IPS DF 6.9 (cell line): ENCODE measurements around the gene FHIT.

ENCODE experiments used
- DNase-seq: peaks from one replicate; pipeline ENCODE4 v3.0.0-alpha.2; 2013; ENCODE audit warnings: low read depth, low spot score
- H3K27ac ChIP-seq: one replicate; pipeline ENCODE4 v1.5.1; 2013; ENCODE audit warnings: low read length, control low read depth
- H3K27me3 ChIP-seq: 2 replicates; pipeline ENCODE4 v1.6.1; 2013; ENCODE audit warnings: mild to moderate bottlenecking, low read length; ENCODE audit not compliant: control insufficient read depth, insufficient read depth
- H3K36me3 ChIP-seq: 2 replicates; pipeline ENCODE4 v1.6.1; 2013; ENCODE audit warnings: low read length; ENCODE audit not compliant: control insufficient read depth, insufficient read depth
- H3K4me1 ChIP-seq: 2 replicates; pipeline ENCODE4 v1.6.1; 2013; ENCODE audit warnings: low read length; ENCODE audit not compliant: control insufficient read depth, insufficient read depth
- H3K4me3 ChIP-seq: 2 replicates; pipeline ENCODE4 v1.5.1; 2013; ENCODE audit warnings: mild to moderate bottlenecking, low read length
- H3K9me3 ChIP-seq: 2 replicates; pipeline ENCODE4 v1.6.1; 2013; ENCODE audit warnings: low read length, inconsistent platforms; ENCODE audit not compliant: control insufficient read depth, insufficient read depth
- WGBS: extraction: QIAGEN DNeasy Blood & Tissue Kit; methylation state at CpG from one replicate; pipeline ENCODE4 v1.1.7; 2013; ENCODE audit warnings: mixed read lengths, missing lambda C conversion rate; ENCODE audit not compliant: insufficient read length, insufficient coverage; 5-methylcytosine and 5-hydroxymethylcytosine counted together

FHIT gene

DNA sequence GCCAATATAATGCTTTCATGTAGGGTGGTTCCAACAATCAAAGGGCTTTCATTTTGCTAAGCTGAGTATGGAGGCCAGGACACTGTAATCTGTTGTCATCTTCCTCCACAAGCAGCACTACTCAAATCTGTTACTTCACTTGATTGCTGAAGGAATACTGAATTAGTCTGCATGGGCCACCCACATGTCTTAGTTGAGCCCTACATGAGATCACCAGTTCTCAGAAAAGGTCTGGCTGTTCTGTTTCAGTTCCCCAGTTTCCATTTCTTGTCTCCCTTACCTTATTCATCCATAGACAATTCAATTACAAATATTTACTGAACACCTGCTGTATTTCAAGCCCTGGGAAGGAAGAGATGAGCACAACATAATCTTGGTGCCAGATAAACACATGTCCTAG lies 119.2 kb downstream of the FHIT start:
- Histone ChIP-seq H3K4me3 (no peak overlapping the region), H3K9me3 (no peaks in the 10 kb centered on the region), H3K4me1 (no peaks in the 10 kb centered on the region), H3K27ac (no peak overlapping the region), H3K27me3 (no peaks in the 10 kb centered on the region), H3K36me3 (no peaks in the 10 kb centered on the region)
- no peak for DNase-seq

DNA sequence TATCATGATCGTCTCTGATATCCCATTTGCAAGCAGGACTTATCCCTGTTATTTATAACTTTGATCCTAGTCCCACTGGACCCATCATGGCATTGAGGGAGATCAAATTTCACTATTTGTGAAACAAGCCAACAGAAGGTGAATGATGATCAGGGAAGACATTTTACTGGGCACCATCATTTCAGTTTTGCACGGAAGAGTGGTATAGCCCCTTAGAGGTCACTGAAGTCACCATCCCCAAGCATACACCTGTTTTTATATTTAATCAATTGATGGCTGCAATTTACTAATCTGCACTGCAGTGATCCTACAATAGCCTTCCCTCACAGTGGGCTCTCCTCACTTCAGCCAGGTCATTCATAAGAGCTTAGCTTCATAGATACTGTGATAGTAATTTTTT lies 132.4 kb downstream of the FHIT start:
- no peak for DNase-seq
- Histone ChIP-seq H3K36me3 (no peaks in the 10 kb centered on the region), H3K27ac (no peak overlapping the region), H3K9me3 (no peaks in the 10 kb centered on the region), H3K4me3 (no peak overlapping the region), H3K4me1 (no peaks in the 10 kb centered on the region), H3K27me3 (no peaks in the 10 kb centered on the region)
- WGBS, result no CpG with 5 or more reads among the region's 2 CpGs

DNA sequence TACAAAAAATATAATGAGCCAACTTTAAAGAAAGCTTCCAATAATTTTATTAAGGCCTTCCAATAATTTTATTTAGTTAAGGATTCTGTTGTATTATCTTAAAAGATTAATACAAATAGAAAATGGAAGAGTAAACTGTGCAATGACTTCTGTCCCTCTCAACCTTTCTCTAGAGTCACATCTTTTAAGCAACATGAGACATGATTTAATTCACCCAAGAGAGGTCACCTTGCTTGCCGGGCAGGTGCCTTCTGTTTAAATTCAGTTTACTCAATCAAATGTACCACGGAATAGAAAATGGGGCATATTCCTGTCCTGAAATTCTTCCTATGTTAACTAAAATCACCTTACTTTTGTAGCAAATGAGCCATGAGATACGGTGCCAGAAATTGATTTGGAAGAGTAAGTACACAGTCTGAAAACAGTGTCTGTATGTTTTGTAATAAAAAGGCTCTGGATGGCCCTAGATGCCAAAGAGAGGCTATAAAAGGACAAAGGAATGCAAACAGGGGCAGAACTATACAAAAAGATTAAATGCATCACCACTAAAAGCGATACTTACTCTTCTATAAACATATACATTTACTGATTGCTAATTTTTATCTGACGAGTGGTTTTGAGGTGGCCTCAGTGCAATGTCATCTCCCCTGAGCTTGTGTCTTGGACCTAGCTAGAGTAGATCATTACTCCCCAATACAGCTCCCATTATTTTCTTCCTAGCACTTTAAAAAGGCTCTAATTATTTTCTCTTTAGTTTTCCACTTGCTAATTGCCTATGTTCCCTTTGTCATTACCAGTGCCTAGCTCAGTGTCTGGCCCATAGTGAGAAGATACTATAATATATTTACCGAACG lies 134.0 kb downstream of the FHIT start:
- Histone ChIP-seq H3K4me3 (no peak overlapping the region), H3K9me3 (no peaks in the 10 kb centered on the region), H3K36me3 (no peaks in the 10 kb centered on the region), H3K4me1 (no peaks in the 10 kb centered on the region), H3K27me3 (no peaks in the 10 kb centered on the region), H3K27ac (no peak overlapping the region)
- no CpG with 5 or more reads among the region's 7 CpGs for WGBS
- DNase-seq, result no peak

DNA sequence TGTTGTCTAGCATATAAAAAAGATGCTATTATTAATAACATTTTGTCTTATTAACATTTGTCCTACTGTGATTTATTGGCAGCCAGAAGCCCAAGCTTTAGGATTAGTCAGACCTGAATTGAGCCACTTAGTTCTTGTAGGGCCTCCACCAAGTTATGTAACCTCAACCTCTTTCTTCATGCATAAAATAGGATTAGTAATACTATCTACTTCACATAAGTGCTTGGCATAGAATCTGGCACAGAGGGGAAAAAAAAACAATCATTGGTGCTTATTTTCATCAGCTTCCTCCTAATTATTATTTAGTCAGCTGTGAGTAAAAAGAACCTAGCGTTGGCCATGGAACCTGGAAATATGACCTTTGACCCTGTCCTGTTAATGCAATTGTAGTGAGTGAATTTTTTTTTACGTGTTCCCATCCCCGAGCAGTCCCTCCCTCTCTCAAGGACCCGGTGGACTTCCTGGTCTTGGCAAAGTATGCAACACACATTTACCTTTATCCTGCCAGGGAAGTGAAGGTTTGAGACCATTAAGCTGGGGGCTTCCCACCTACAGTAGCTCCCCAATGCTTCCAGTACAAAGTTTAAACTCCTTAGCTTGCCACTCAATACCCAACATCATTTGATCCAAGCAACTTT lies 136.8 kb downstream of the FHIT start:
- WGBS, result no CpG with 5 or more reads among the region's 4 CpGs
- no peak overlapping the region for H3K4me3 ChIP-seq
- no peak for DNase-seq
- H3K9me3 ChIP-seq, result no peaks in the 10 kb centered on the region
- H3K27me3 ChIP-seq, result no peaks in the 10 kb centered on the region
- H3K27ac ChIP-seq, result no peak overlapping the region
- H3K36me3 ChIP-seq, result no peaks in the 10 kb centered on the region
- H3K4me1 ChIP-seq, result no peaks in the 10 kb centered on the region

DNA sequence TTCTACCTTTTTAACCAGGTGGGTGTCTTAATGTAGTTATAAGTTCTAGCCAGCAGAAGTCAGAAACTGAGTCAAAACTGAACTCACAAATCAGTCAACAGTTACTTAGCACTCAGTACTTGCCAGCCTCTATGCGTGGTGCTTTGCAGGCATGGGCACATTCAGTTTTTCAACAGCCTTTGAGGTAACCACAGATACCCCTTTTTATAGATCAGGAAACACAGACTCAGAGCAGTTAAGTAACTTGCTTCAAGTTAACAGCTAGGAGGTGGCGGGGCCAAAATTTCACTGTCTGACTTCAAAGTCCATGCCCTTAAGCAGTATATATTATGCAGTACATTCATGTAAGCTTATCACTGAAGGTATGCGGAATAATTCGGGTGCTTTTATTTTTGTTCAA lies 139.4 kb downstream of the FHIT start:
- H3K4me1 ChIP-seq, result no peaks in the 10 kb centered on the region
- no peaks in the 10 kb centered on the region for H3K27me3 ChIP-seq
- H3K4me3 ChIP-seq, result no peak overlapping the region
- no peak for DNase-seq
- H3K27ac ChIP-seq, result no peak overlapping the region
- no peaks in the 10 kb centered on the region for H3K9me3 ChIP-seq
- no peaks in the 10 kb centered on the region for H3K36me3 ChIP-seq
- no CpG with 5 or more reads among the region's 4 CpGs for WGBS

DNA sequence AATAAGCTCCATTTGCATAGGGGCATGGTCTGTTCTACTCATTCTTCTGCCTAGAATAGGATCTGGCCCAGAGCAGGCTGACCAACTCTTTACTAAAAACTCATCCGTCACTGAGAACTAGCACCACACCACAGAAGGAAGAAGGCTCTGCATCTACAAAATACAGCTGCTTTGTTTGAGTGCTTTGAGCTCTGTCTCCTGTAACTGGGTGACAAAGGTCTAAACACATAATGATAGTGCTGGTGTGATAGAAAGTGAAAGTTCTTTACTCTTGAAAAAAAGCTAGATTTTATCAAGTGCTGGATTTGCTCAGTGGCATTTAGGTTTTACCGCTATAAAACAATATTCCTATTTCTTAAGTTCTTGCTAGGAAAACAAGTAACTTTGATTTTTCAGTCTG lies 140.7 kb downstream of the FHIT start:
- no peaks in the 10 kb centered on the region for H3K36me3 ChIP-seq
- no peak for DNase-seq
- no peaks in the 10 kb centered on the region for H3K4me1 ChIP-seq
- no peaks in the 10 kb centered on the region for H3K9me3 ChIP-seq
- no peak overlapping the region for H3K4me3 ChIP-seq
- WGBS, result no CpG with 5 or more reads among the region's 2 CpGs
- no peak overlapping the region for H3K27ac ChIP-seq
- H3K27me3 ChIP-seq, result no peaks in the 10 kb centered on the region

DNA sequence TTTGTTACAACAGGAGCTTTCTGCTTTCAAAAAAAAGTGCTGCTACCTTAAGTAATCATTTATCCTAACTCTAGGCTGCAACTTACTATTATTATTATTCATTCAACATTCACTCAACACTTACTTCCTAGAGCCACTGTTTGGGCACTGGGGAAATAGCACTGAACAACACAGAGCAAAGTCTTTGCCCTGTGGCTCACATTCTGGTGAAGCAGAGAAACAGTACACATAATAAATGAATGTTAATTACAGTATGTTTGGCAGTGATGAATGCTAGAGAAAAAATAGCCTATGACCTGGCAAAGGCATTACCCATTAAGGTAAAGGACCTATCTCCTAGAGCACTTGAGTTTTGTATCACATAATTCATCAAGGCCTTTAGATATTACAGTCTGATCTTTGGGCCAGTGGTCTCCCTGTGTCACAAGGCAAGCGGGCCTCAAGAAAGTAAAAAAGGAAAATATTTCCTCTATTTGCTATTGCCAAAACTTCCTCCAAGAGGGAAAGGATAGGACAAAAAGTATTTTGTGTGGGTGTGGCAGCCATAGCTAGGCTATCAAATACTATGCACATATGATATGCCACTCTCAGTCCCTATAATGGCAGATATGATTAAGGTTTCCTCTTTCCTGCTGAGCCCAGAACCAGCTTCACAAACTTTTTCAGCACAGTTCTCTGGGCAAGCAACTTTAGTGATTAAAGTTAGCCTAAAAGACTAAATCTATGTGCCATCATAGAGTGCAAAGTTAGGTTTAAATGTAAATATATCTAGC lies 142.8 kb downstream of the FHIT start:
- Histone ChIP-seq H3K4me1 (no peaks in the 10 kb centered on the region), H3K4me3 (no peak overlapping the region), H3K9me3 (no peaks in the 10 kb centered on the region), H3K27ac (no peak overlapping the region), H3K36me3 (no peaks in the 10 kb centered on the region), H3K27me3 (no peaks in the 10 kb centered on the region)
- WGBS, result no CpG with 5 or more reads among the region's 1 CpG
- no peak for DNase-seq

DNA sequence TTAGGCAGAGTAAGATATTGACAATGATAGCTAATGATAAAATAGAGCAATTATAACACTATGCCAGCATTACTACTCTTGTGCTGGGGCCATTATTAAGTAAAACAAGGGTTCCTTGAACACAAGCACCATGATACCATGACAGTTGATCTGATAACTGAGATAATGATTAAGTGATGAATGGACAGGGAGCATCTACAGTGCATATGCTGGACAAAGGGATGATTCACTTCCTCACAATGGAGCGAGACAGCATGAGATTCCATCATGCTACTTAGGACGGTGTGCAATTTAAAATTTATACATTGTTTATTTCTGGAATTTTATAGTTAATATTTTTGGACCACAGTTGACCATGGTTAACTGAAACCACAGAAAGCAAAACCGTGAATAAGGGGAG lies 156.6 kb downstream of the FHIT start:
- no CpG with 5 or more reads among the region's 3 CpGs for WGBS
- DNase-seq, result no peak
- Histone ChIP-seq H3K9me3 (no peaks in the 10 kb centered on the region), H3K4me1 (no peaks in the 10 kb centered on the region), H3K27ac (no peak overlapping the region), H3K36me3 (no peaks in the 10 kb centered on the region), H3K4me3 (no peak overlapping the region), H3K27me3 (no peaks in the 10 kb centered on the region)

DNA sequence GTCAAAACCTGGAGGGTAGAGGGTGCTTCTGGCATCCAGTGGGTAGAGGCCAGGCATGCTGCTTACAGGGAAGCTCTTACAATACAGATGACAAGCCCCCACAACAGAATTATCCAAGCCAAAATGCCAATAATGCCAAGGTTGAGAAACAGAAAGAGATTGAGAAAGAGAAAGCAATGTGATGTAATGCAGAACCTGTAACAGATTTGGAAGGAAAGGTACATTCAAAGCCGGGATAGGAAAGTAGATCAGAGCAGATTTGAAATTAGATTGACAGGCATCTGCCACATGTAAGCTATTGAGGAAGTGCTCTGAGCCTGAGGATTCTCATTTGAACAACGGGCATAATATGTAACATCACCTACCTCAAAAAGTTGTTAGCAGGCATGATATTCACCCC lies 157.9 kb downstream of the FHIT start:
- Histone ChIP-seq H3K27me3 (no peaks in the 10 kb centered on the region), H3K9me3 (no peaks in the 10 kb centered on the region), H3K4me1 (no peaks in the 10 kb centered on the region), H3K36me3 (no peaks in the 10 kb centered on the region), H3K27ac (no peak overlapping the region), H3K4me3 (no peak overlapping the region)
- no peak for DNase-seq
- no CpG with 5 or more reads among the region's 2 CpGs for WGBS

DNA sequence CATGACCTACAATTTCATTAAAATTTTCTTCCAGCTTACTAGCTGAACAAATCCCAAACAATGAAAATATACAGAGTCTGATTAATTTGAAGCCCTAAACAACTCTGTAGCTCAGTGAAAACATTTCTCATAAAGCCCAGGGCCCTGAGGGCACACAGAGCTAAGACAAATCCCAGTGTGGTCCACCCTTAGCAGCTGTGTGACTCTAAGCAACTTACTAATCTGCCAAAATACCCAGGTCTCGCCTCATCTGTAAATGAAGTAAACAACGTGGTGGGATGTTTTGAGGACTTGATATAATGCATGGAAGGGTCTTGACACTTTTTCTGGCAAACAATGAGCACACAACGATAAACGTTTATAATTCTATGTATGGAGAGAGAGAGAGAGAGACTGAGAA lies 158.4 kb downstream of the FHIT start:
- Histone ChIP-seq H3K9me3 (no peaks in the 10 kb centered on the region), H3K27me3 (no peaks in the 10 kb centered on the region), H3K36me3 (no peaks in the 10 kb centered on the region), H3K4me1 (no peaks in the 10 kb centered on the region), H3K4me3 (no peak overlapping the region), H3K27ac (no peak overlapping the region)
- WGBS, result no CpG with 5 or more reads among the region's 4 CpGs
- no peak for DNase-seq
